GM18951 (cell line): ENCODE data around the gene IMP3.

Experiments
- POLR2A ChIP-seq: IDR thresholded peaks from 4 replicates; pipeline ENCODE4 v1.6.1; 2011; ENCODE audit warnings: mild to moderate bottlenecking; ENCODE audit not compliant: insufficient read length, insufficient read depth; ENCODE audit errors: extremely low read depth
- in situ Hi-C: fragments of 300-500 bp; cut with MboI; formaldehyde crosslinking; loops from one replicate; pipeline ENCODE4 v1.12.0; 2022; ENCODE audit warnings: low sequenced_read_pairs, mixed read lengths, inconsistent platforms; ENCODE audit not compliant: unreplicated experiment

IMP3 gene

GRCh38 chr15:75666823-75667501 lies 26.9 kb upstream of the IMP3 start:
- in situ Hi-C loops: loop anchor here (25.0 kb wide), 1 partner anchor 305 kb away; the partner anchor contains the start of gene MAN2C1
- TF ChIP-seq POLR2A: no peak

- in situ Hi-C loops: loop anchor here (25.0 kb wide), 1 partner anchor 302 kb away; the partner anchor contains the start of gene MAN2C1
- no peak for TF ChIP-seq POLR2A
Observed at GRCh38 chr15:75663931-75664421, 24.0 kb upstream of the IMP3 start.

- in situ Hi-C loops: loop anchor here (25.0 kb wide), 1 partner anchor 301 kb away; the partner anchor contains the start of gene MAN2C1
- no peak for TF ChIP-seq POLR2A
Observed at GRCh38 chr15:75662823-75663519, 22.9 kb upstream of the IMP3 start.

GRCh38 chr15:75661756-75662140 lies 21.7 kb upstream of the IMP3 start:
- no peak for TF ChIP-seq POLR2A
- in situ Hi-C loops: loop anchor here (25.0 kb wide), 1 partner anchor 299 kb away; the partner anchor contains the start of gene MAN2C1

- no peak for TF ChIP-seq POLR2A
- in situ Hi-C loops: loop anchor here (25.0 kb wide), 1 partner anchor 299 kb away; the partner anchor contains the start of gene MAN2C1
Observed at GRCh38 chr15:75661100-75661755, 21.2 kb upstream of the IMP3 start.

- in situ Hi-C loops: loop anchor here (25.0 kb wide), 1 partner anchor 298 kb away; the partner anchor contains the start of gene MAN2C1
Observed at GRCh38 chr15:75659928-75660645, 20.1 kb upstream of the IMP3 start.

GRCh38 chr15:75659141-75659771 lies 19.2 kb upstream of the IMP3 start:
- no peak for TF ChIP-seq POLR2A
- in situ Hi-C loops: loop anchor here (25.0 kb wide), 1 partner anchor 297 kb away; the partner anchor contains the start of gene MAN2C1

More at GRCh38 chr15:75659928-75660645, 20.1 kb upstream of the IMP3 start:
- TF ChIP-seq POLR2A: no peak

- in situ Hi-C loops: loop anchor here (25.0 kb wide), 1 partner anchor 295 kb away; the partner anchor contains the start of gene MAN2C1
- TF ChIP-seq POLR2A: no peak
Observed at GRCh38 chr15:75656813-75657212, 16.8 kb upstream of the IMP3 start.

- TF ChIP-seq POLR2A: no peak
- in situ Hi-C loops: loop anchor here (25.0 kb wide), 1 partner anchor 294 kb away; the partner anchor contains the start of gene MAN2C1
Observed at GRCh38 chr15:75656331-75656730, 16.3 kb upstream of the IMP3 start.

GRCh38 chr15:75655931-75656330 lies 15.9 kb upstream of the IMP3 start:
- in situ Hi-C loops: loop anchor here (25.0 kb wide), 1 partner anchor 294 kb away; the partner anchor contains the start of gene MAN2C1
- no peak for TF ChIP-seq POLR2A

GRCh38 chr15:75654201-75654907 lies 14.3 kb upstream of the IMP3 start:
- in situ Hi-C loops: loop anchor here (25.0 kb wide), 1 partner anchor 292 kb away; the partner anchor contains the start of gene MAN2C1
- no peak for TF ChIP-seq POLR2A
